Astrocyte (in vitro differentiated cells and primary cell): ENCODE measurements around the gene DDOST. TPM values are rescaled to one million over a fixed set of nuclear protein-coding genes. Genes with fewer than 3 reads are reported as not detected.

ENCODE experiments used
- DNase-seq: peaks from one replicate; pipeline ENCODE4 v3.0.0-alpha.2; 2010; ENCODE audit warnings: low read depth
- FAIRE-seq: peaks from 2 replicates; lab custom pipeline; 2011; peaks lifted over from hg19 to GRCh38; lab: Jason Lieb, UNC
- H2AFZ ChIP-seq: 2 replicates; pipeline ENCODE4 v1.6.0; 2012; ENCODE audit warnings: low read depth, low read length, inconsistent platforms
- H3K27ac ChIP-seq: 2 replicates; pipeline ENCODE4 v1.5.1; 2011; ENCODE audit warnings: low read depth, low read length, inconsistent platforms
- H3K27me3 ChIP-seq: 2 replicates; pipeline ENCODE4 v1.6.0; 2011; ENCODE audit warnings: low read length, inconsistent platforms; ENCODE audit not compliant: insufficient read depth
- H3K36me3 ChIP-seq: 2 replicates; pipeline ENCODE4 v1.5.1; 2011; ENCODE audit warnings: low read length, inconsistent platforms; ENCODE audit not compliant: insufficient read depth
- H3K4me1 ChIP-seq: 2 replicates; pipeline ENCODE4 v1.5.1; 2011; ENCODE audit warnings: low read length, inconsistent platforms; ENCODE audit not compliant: insufficient read depth
- H3K4me2 ChIP-seq: 2 replicates; pipeline ENCODE4 v1.6.0; 2012; ENCODE audit warnings: low read length, inconsistent platforms
- H3K4me3 ChIP-seq: 2 replicates; pipeline ENCODE4 v1.5.1; 2011; ENCODE audit warnings: low read depth, mild to moderate bottlenecking, low read length, inconsistent platforms; ENCODE audit not compliant: insufficient read depth
- H3K79me2 ChIP-seq: 2 replicates; pipeline ENCODE4 v1.6.0; 2012; ENCODE audit warnings: mild to moderate bottlenecking, low read length, inconsistent platforms; ENCODE audit not compliant: insufficient read depth
- H3K9ac ChIP-seq: 2 replicates; pipeline ENCODE4 v1.6.0; 2012; ENCODE audit warnings: mild to moderate bottlenecking, low read length, inconsistent platforms
- H3K9me3 ChIP-seq: 2 replicates; pipeline ENCODE4 v1.5.1; 2012; ENCODE audit warnings: low read depth, mild to moderate bottlenecking, low read length, inconsistent platforms; ENCODE audit not compliant: insufficient read depth
- H4K20me1 ChIP-seq: 2 replicates; pipeline ENCODE4 v1.6.0; 2012; ENCODE audit warnings: low read length, inconsistent platforms; ENCODE audit not compliant: insufficient read depth
- H3K27ac Mint-ChIP-seq: one replicate; pipeline ENCODE4 v1.8.0; 2021; ENCODE audit warnings: mild to moderate bottlenecking, mixed read lengths; ENCODE audit not compliant: unreplicated experiment
- H3K27me3 Mint-ChIP-seq: one replicate; pipeline ENCODE4 v1.8.0; 2021; ENCODE audit warnings: low read depth, mixed read lengths; ENCODE audit not compliant: unreplicated experiment
- H3K36me3 Mint-ChIP-seq: one replicate; pipeline ENCODE4 v1.8.0; 2021; ENCODE audit warnings: low read depth, mixed read lengths; ENCODE audit not compliant: unreplicated experiment
- H3K4me1 Mint-ChIP-seq: one replicate; pipeline ENCODE4 v1.8.0; 2021; ENCODE audit warnings: low read depth, mixed read lengths; ENCODE audit not compliant: unreplicated experiment
- H3K4me3 Mint-ChIP-seq: one replicate; pipeline ENCODE4 v1.8.0; 2021; ENCODE audit warnings: mild to moderate bottlenecking, moderate library complexity, mixed read lengths; ENCODE audit not compliant: unreplicated experiment
- H3K9me3 Mint-ChIP-seq: one replicate; pipeline ENCODE4 v1.8.0; 2021; ENCODE audit warnings: mild to moderate bottlenecking, mixed read lengths; ENCODE audit not compliant: unreplicated experiment
- EZH2 ChIP-seq: IDR thresholded peaks from 2 replicates; pipeline ENCODE4 v1.6.1; 2012; ENCODE audit warnings: mild to moderate bottlenecking, low read length, inconsistent platforms; ENCODE audit not compliant: insufficient read depth
- total RNA-seq: library from RNA; stranded (reverse); gene quantifications from 2 replicates; pipeline ENCODE4 v1.2.1, GENCODE V29; 2021
- TF ChIP-seq, protein P1 (sequence below): IDR thresholded peaks from 2 replicates; pipeline ENCODE4 v1.5.1; 2011; ENCODE audit warnings: low read depth, mild to moderate bottlenecking, inconsistent platforms, low read length, moderate library complexity; ENCODE audit not compliant: insufficient read depth

DDOST gene
- total RNA-seq, 1 donor from 2014 or later: 327 TPM

DNA sequence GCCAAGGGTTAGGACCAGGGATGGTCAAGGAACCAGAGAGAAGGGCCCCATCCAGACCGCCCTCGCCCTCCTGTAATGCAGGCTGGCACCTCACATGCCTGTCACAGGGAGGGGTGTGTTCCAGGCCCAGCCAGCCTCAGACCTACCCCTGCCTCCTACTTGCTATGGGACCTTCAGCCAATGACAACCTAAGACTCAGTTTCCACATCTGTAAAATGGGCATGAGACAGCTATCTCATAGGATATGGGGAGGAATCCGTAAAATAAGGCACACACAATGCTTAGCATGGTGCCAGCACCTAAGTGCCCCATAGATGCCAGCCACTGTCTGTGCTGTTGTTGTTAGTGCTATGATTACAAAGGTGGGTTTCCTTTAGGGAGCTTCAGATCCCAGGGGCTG, 48.7 kb upstream of the DDOST start:
- H2AFZ ChIP-seq: no peak overlapping the region
- no peak overlapping the region for H3K27ac ChIP-seq
- H3K36me3 ChIP-seq: no peaks in the 10 kb centered on the region
- Mint-ChIP-seq H3K27ac (no peak overlapping the region), H3K4me1 (peaks cover 8% of the 10 kb centered on the region), H3K27me3 (no peaks in the 10 kb centered on the region), H3K9me3 (no peaks in the 10 kb centered on the region), H3K4me3 (no peak overlapping the region), H3K36me3 (peaks cover 5% of the 10 kb centered on the region)
- H3K79me2 ChIP-seq: no peaks in the 10 kb centered on the region
- no peak overlapping the region for H3K4me2 ChIP-seq
- no peak for TF ChIP-seq EZH2
- TF ChIP-seq, protein P1, sequence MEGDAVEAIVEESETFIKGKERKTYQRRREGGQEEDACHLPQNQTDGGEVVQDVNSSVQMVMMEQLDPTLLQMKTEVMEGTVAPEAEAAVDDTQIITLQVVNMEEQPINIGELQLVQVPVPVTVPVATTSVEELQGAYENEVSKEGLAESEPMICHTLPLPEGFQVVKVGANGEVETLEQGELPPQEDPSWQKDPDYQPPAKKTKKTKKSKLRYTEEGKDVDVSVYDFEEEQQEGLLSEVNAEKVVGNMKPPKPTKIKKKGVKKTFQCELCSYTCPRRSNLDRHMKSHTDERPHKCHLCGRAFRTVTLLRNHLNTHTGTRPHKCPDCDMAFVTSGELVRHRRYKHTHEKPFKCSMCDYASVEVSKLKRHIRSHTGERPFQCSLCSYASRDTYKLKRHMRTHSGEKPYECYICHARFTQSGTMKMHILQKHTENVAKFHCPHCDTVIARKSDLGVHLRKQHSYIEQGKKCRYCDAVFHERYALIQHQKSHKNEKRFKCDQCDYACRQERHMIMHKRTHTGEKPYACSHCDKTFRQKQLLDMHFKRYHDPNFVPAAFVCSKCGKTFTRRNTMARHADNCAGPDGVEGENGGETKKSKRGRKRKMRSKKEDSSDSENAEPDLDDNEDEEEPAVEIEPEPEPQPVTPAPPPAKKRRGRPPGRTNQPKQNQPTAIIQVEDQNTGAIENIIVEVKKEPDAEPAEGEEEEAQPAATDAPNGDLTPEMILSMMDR: no peak
- DNase-seq (no peak), FAIRE-seq (no peak)
- no peak overlapping the region for H3K4me3 ChIP-seq
- H3K9ac ChIP-seq: no peak overlapping the region
- no peaks in the 10 kb centered on the region for H4K20me1 ChIP-seq
- H3K27me3 ChIP-seq: no peaks in the 10 kb centered on the region
- H3K9me3 ChIP-seq: peaks cover 4% of the 10 kb centered on the region
- H3K4me1 ChIP-seq: no peaks in the 10 kb centered on the region

DNA sequence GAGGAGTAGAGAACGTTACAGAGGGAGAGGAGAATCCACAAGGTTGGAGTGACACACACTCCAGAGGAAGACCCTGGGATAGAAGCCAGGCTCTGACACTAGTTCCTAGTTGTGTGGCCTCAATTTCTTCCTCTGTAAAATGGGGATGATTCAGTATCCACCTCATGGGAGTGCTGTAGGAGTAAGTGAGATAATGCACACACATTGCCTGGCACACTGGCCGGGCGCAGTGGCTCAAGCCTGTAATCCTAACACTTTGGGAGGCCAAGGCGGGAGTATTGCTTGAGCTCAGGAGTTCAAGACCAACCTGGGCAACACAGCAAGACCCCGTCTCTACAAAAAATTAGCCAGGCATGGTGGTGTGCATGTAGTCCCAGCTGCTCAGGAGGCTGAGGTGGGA, 47.7 kb upstream of the DDOST start:
- FAIRE-seq (no peak), DNase-seq (no peak)
- no peak overlapping the region for H3K27ac Mint-ChIP-seq
- no peak overlapping the region for H3K4me3 Mint-ChIP-seq
- no peaks in the 10 kb centered on the region for H3K27me3 Mint-ChIP-seq
- TF ChIP-seq, protein P1: no peak
- no peak for TF ChIP-seq EZH2
- no peaks in the 10 kb centered on the region for H4K20me1 ChIP-seq
- peaks cover 6% of the 10 kb centered on the region for H3K36me3 Mint-ChIP-seq
- H3K9me3 ChIP-seq: peaks cover 4% of the 10 kb centered on the region
- no peaks in the 10 kb centered on the region for H3K9me3 Mint-ChIP-seq
- H3K9ac ChIP-seq: no peak overlapping the region
- H3K36me3 ChIP-seq: no peaks in the 10 kb centered on the region
- no peak overlapping the region for H3K4me2 ChIP-seq
- H3K4me1 Mint-ChIP-seq: peaks cover 8% of the 10 kb centered on the region
- H3K27me3 ChIP-seq: no peaks in the 10 kb centered on the region
- no peaks in the 10 kb centered on the region for H3K79me2 ChIP-seq
- no peak overlapping the region for H3K4me3 ChIP-seq
- no peak overlapping the region for H2AFZ ChIP-seq
- H3K4me1 ChIP-seq: no peaks in the 10 kb centered on the region
- no peak overlapping the region for H3K27ac ChIP-seq

DNA sequence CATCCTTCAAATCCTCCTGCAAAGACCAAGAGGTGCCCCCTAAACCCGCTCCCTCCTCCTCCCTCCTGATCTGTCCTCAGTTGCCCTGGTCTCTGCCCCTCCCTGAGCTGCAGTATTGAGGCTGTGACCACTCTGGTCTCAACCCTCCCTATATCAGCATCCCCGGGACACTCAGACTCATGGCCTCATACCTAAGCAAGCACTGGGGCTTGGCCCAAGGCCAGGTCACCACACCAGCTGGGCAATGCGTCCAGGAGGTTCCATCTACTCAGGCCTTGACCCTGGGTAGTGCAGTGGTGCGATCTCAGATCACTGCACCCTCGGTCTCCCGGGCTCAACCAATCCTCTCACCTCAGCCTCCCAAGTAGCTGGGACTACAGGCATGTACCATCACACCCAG, 46.9 kb upstream of the DDOST start:
- Mint-ChIP-seq H3K4me3 (no peak overlapping the region), H3K4me1 (peaks cover 8% of the 10 kb centered on the region), H3K27ac (no peak overlapping the region), H3K9me3 (no peaks in the 10 kb centered on the region), H3K27me3 (no peaks in the 10 kb centered on the region), H3K36me3 (peaks cover 6% of the 10 kb centered on the region)
- Histone ChIP-seq H3K36me3 (no peaks in the 10 kb centered on the region), H4K20me1 (no peaks in the 10 kb centered on the region), H3K4me1 (no peaks in the 10 kb centered on the region), H3K79me2 (no peaks in the 10 kb centered on the region), H3K4me2 (no peak overlapping the region), H3K9me3 (peaks cover 4% of the 10 kb centered on the region), H3K9ac (no peak overlapping the region), H3K27ac (no peak overlapping the region), H3K27me3 (no peaks in the 10 kb centered on the region), H3K4me3 (no peak overlapping the region), H2AFZ (no peak overlapping the region)
- no peak for DNase-seq
- no peak for FAIRE-seq
- TF ChIP-seq, protein P1: no peak
- TF ChIP-seq EZH2: no peak
